ENCODE results near the gene IL6R. TPM values are rescaled to one million over a fixed set of nuclear protein-coding genes. Genes with fewer than 3 reads are reported as not detected.

The IL6R gene
- total RNA-seq, 1 experiment from 2014 or later = 22.8 TPM

- CTCF ChIA-PET = interaction anchor here (0.5 to 3.8 kb wide), 6 partner anchors 9 to 411 kb away, joined by 3 to 12 read pairs (median 4); no protein-coding TSS in a partner anchor
These were observed 62.4 kb downstream of the IL6R start for GRCh38 chr1:154467434-154468102.

DNA sequence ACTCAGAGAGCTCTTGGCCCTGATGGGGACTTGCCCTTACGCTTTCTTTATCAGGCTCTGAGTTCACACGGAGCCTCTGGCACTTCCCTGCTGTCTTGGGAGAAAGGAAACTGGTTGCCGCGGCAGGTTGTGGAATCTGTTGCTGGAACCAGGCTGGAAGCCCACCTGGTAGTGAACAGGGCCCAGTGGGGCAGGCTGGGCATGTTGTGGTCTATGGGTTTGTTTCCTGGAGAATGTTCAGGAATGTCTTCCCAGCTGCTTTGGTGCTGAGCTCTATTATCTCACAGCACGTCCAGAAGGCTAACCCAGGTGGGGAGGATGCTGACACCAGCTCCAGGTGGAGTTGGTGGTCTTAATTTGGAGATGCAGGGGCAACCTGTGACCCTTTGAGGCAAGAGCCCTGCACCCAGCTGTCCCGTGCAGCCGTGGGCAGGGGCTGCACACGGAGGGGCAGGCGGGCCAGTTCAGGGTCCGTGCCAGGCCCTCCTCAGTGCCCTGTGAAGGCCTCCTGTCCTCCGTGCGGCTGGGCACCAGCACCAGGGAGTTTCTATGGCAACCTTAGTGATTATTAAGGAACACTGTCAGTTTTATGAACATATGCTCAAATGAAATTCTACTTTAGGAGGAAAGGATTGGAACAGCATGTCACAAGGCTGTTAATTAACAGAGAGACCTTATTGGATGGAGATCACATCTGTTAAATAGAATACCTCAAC is 63.5 kb downstream of the IL6R start:
- Mint-ChIP-seq H3K36me3 (ENCODE audit: insufficient read depth, unreplicated experiment) (peaks cover 36% of the 10 kb centered on the region), H3K4me1 (ENCODE audit: insufficient read depth, unreplicated experiment) (peaks cover 5% of the 10 kb centered on the region), H3K9me3 (ENCODE audit: unreplicated experiment) (no peaks in the 10 kb centered on the region), H3K27ac (ENCODE audit: low read depth, unreplicated experiment) (no peak overlapping the region), H3K27me3 (ENCODE audit: insufficient read depth, unreplicated experiment) (no peaks in the 10 kb centered on the region), H3K4me3 (ENCODE audit: unreplicated experiment) (no peak overlapping the region)
- no TSS peak for BruUV-seq (replicated peaks)
- CTCF ChIA-PET = interaction anchor here (0.6 to 1.5 kb wide), 6 partner anchors 11 to 410 kb away, joined by 3 to 6 read pairs (median 3); no protein-coding TSS in a partner anchor
- intact Hi-C loops (cut with micrococcal nuclease) = no loop called here
- DNase-seq (ENCODE audit: unreplicated experiment) = no peak
- TF ChIP-seq, protein P1, sequence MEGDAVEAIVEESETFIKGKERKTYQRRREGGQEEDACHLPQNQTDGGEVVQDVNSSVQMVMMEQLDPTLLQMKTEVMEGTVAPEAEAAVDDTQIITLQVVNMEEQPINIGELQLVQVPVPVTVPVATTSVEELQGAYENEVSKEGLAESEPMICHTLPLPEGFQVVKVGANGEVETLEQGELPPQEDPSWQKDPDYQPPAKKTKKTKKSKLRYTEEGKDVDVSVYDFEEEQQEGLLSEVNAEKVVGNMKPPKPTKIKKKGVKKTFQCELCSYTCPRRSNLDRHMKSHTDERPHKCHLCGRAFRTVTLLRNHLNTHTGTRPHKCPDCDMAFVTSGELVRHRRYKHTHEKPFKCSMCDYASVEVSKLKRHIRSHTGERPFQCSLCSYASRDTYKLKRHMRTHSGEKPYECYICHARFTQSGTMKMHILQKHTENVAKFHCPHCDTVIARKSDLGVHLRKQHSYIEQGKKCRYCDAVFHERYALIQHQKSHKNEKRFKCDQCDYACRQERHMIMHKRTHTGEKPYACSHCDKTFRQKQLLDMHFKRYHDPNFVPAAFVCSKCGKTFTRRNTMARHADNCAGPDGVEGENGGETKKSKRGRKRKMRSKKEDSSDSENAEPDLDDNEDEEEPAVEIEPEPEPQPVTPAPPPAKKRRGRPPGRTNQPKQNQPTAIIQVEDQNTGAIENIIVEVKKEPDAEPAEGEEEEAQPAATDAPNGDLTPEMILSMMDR (IDR thresholded peaks at IDR 0.05; ENCODE audit: unreplicated experiment) = no peak
- POLR2A ChIA-PET = interaction anchor here (0.7 to 1.2 kb wide), 2 partner anchors 61 to 142 kb away, joined by 3 to 4 read pairs; no protein-coding TSS in a partner anchor

More at GRCh38 chr1:154467434-154468102, 62.4 kb downstream of the IL6R start:
- intact Hi-C loops (cut with micrococcal nuclease) = no loop called here
- H3K4me3 Mint-ChIP-seq (ENCODE audit: unreplicated experiment) = no peak overlapping the region
- H3K36me3 Mint-ChIP-seq (ENCODE audit: insufficient read depth, unreplicated experiment) = peaks cover 47% of the 10 kb centered on the region
- H3K27ac Mint-ChIP-seq (ENCODE audit: low read depth, unreplicated experiment) = no peak overlapping the region
- H3K27me3 Mint-ChIP-seq (ENCODE audit: insufficient read depth, unreplicated experiment) = no peaks in the 10 kb centered on the region
- TF ChIP-seq, protein P1 (IDR thresholded peaks at IDR 0.05; ENCODE audit: unreplicated experiment) = no peak
- BruUV-seq (replicated peaks) = no TSS peak
- peaks cover 5% of the 10 kb centered on the region for H3K4me1 Mint-ChIP-seq (ENCODE audit: insufficient read depth, unreplicated experiment)
- POLR2A ChIA-PET = interaction anchor here (0.6 to 1.2 kb wide), 6 partner anchors 11 to 639 kb away, joined by 3 to 4 read pairs (median 4); no protein-coding TSS in a partner anchor
- no peak for DNase-seq (ENCODE audit: unreplicated experiment)
- H3K9me3 Mint-ChIP-seq (ENCODE audit: unreplicated experiment) = no peaks in the 10 kb centered on the region

DNA sequence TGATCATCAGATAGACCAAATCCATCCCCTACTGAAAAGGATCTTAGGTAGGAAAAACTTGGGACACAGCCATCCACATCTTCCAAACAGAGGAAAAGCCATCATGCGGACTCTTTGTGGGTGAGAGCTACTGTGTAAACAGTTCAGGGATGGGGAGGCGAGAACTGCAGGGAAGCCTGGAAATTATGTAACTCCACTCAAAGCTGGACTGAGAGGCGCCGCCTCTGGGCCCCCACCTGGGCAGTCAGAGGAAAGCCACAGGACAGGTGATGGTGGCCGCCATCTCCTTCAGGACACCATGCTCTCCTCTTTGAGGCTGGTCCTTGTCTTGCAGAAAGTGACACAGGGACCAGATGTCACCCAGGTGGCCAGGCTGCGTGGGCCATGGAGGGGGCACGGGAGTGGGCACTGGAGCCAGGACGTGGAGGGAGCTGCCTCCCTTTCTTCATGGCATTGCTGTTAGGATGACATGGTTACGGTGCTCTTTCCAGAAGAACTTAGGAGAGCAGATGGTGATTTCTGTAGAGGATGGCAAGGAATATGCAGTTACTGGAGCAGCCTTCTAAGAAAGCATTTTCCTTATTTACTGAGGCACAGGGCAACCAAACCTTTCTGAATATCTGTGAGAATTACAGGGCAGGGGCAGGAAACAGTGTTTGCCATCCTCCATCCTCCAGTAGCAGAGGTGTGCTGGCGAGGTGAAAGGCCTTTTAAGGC is 64.9 kb downstream of the IL6R start:
- Mint-ChIP-seq H3K9me3 (ENCODE audit: unreplicated experiment) (no peaks in the 10 kb centered on the region), H3K4me3 (ENCODE audit: unreplicated experiment) (no peak overlapping the region), H3K4me1 (ENCODE audit: insufficient read depth, unreplicated experiment) (peaks cover 10% of the 10 kb centered on the region), H3K36me3 (ENCODE audit: insufficient read depth, unreplicated experiment) (peaks cover 28% of the 10 kb centered on the region), H3K27ac (ENCODE audit: low read depth, unreplicated experiment) (no peak overlapping the region), H3K27me3 (ENCODE audit: insufficient read depth, unreplicated experiment) (no peaks in the 10 kb centered on the region)
- intact Hi-C loops (cut with micrococcal nuclease) = no loop called here
- TF ChIP-seq, protein P1 (IDR thresholded peaks at IDR 0.05; ENCODE audit: unreplicated experiment) = no peak
- ChIA-PET CTCF (interaction anchor here (0.6 to 1.8 kb wide), 3 partner anchors 11 to 621 kb away, joined by 3 to 4 read pairs (median 3); no protein-coding TSS in a partner anchor), POLR2A (no interaction called here)
- DNase-seq (ENCODE audit: unreplicated experiment) = no peak
- no TSS peak for BruUV-seq (replicated peaks)
